Right lobe of liver (tissue), 4 donors: ENCODE data around the gene LTO1.

ENCODE experiments used
- POLR2A ChIP-seq: fragments of 450-650 bp; IDR thresholded peaks from one replicate; pipeline ENCODE4 v1.6.1; 2017; ENCODE audit warnings: antibody characterized with exemption, mild to moderate bottlenecking
- TF ChIP-seq, protein P1 (sequence below), 4 donors: fragments of 200-600 bp in 3 of 4; fragments of 450-650 bp in 1 of 4; IDR thresholded peaks; one replicate each; pipeline versions ENCODE4 v1.5.1 to v1.8.0; 2016 to 2022; ENCODE audit warnings: antibody characterized with exemption in 4 of 4, mild to moderate bottlenecking in 2 of 4
- donor health status: DM: no; HTN: no; CAD: no.
- donor health status: DM: no; HTN: no; CAD: no.
- donor health status: DM: no; HTN: yes; CAD: no.

DNA sequence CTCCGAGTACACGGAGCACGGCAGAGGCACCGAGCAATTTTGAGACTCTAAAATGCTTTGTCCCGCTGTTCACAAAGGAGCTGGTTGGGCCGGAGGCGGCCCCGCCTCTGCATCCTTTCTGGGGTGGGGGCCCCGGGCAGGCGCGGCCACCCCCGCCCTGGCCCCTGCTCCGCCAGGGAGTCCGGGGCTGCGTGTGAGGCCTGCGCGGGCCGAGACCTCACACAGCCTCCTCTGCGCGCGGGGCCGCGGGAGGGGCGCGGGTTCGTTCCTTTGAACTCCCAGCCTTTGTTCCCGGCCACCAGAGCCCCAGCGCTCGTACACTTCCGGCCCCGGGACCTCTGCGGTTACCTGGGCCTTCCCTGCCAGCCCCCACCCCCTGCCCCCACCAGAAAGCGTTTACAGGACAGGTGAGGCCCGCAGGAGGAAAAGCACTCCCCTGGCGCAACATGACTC, 27.1 kb upstream of the LTO1 start:
- TF ChIP-seq, protein P1, sequence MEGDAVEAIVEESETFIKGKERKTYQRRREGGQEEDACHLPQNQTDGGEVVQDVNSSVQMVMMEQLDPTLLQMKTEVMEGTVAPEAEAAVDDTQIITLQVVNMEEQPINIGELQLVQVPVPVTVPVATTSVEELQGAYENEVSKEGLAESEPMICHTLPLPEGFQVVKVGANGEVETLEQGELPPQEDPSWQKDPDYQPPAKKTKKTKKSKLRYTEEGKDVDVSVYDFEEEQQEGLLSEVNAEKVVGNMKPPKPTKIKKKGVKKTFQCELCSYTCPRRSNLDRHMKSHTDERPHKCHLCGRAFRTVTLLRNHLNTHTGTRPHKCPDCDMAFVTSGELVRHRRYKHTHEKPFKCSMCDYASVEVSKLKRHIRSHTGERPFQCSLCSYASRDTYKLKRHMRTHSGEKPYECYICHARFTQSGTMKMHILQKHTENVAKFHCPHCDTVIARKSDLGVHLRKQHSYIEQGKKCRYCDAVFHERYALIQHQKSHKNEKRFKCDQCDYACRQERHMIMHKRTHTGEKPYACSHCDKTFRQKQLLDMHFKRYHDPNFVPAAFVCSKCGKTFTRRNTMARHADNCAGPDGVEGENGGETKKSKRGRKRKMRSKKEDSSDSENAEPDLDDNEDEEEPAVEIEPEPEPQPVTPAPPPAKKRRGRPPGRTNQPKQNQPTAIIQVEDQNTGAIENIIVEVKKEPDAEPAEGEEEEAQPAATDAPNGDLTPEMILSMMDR (IDR thresholded peaks at IDR 0.05): no peak
- no peak for TF ChIP-seq POLR2A
